Stimulated activated CD8-positive, alpha-beta memory T cell treated with anti-CD3 and anti-CD28 coated beads, Interleukin-4, amount 100 ng/mL, for 4 hours (primary cell): ENCODE data around the gene TRABD2B.

ENCODE experiments used
- DNase-seq, 2 donors: peaks; one replicate each; pipeline ENCODE4 v3.0.0-alpha.2; 2020; ENCODE audit warnings: low read depth in 2 of 2, low spot score in 1 of 2

Gene TRABD2B

DNA sequence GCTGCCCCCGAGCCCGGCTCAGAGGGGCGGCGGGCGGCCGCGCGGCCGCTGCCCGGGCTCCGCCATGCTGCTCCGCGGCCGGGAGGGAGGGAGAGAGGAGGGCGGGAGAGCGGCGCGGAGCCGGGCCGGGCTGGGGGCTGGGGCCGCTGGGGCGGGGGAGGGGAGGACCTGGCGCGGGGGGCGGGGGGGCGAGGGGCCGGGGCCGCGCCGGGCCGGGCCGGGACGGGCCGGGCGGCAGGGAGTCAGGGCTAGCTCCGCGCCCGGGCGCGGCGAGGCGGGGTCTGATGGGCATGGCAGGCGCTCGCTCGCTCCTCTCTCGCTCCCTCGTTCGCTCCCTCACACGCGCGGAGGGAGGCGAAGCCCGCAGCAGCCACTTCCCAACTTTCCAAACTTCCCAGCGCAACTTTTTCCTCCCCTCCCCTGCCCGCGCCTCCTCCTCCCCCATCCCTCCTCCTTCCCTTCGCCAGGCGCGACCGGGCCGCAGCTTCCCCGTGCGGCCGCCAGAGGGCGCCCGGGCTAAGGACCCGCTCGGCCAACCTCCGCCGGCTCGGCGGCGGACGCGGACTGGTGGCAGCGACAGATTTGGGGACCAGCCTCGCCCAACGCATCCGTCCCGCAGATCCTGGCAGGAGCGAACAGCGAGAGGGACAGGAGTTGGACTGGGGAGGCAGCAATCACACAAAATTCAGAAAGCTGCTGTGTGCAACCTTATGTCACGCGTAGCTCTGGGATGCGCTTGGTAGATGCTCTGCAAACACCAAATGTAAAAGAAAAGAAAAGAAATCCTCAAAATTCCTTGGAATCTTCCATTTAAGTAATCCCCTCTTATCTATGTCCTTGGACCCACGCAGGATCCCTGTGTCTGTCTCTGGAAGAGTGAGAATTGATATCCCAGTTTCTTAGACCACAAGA lies at the start of gene TRABD2B:
Gene TRABD2B, minus strand, starts transcription at position 97 of the 912 bp plus-strand sequence.
- peak; percentile 11 to 27 for DNase-seq

DNA sequence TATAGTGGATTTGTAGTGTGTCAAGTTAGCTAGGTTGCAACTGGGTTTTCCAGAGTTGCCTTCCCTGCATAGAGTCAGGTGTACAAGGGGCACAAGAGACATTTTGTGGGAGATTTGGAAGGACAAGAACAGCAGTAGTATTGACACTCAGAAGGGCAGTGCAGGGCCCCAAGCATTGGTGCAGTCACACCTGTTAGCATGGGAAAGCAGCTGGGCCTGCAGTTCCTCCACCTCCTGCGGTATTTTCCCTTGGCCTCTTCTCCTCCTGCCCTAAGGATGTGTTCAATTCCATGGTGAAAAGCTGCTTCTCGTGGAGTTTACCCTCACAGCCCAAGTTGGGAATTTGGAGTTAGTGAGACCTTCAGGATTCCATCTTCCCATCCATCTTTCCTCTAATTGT lies 47.1 kb upstream of the TRABD2B start:
- no peak for DNase-seq

DNA sequence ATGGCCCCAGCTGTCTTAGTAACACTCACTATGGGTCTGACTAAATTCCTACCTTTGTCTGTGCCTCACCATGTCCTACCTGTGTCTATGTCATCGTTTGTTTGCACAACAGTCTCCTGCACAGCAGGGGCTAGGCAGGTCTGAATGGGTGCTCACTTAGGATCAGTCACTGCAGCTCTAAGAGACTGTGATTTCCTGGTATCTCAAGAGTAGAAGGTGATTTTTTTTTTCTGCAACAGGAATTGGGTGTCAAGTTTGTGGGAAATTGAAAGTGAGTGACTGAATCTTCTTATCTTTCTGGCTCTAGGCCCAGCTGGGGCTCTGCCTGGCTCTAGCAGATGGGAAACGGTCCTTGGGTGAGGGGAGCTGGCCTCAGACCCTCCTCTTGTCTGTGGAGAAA lies 46.4 kb upstream of the TRABD2B start:
- DNase-seq, result no peak

DNA sequence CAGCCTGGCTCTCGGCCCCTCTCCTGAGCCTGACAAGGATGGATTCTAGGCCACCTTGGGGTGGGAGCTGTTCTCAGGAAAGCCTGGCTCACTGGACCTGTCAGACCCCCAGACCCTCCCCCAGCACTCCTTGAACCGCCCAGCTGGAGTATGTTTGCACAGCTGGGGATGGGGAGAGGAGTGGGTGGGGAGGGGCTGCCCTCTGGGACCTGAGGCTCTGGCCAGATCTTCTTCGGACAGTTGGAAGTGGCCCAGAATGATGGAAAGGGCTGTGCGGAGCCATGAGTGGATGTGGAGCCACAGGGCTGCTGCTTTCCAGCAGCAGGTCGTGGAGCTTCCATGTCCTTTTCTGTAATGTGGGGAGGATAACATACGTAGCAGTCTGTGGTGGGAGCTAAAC lies 43.0 kb upstream of the TRABD2B start:
- no peak for DNase-seq

DNA sequence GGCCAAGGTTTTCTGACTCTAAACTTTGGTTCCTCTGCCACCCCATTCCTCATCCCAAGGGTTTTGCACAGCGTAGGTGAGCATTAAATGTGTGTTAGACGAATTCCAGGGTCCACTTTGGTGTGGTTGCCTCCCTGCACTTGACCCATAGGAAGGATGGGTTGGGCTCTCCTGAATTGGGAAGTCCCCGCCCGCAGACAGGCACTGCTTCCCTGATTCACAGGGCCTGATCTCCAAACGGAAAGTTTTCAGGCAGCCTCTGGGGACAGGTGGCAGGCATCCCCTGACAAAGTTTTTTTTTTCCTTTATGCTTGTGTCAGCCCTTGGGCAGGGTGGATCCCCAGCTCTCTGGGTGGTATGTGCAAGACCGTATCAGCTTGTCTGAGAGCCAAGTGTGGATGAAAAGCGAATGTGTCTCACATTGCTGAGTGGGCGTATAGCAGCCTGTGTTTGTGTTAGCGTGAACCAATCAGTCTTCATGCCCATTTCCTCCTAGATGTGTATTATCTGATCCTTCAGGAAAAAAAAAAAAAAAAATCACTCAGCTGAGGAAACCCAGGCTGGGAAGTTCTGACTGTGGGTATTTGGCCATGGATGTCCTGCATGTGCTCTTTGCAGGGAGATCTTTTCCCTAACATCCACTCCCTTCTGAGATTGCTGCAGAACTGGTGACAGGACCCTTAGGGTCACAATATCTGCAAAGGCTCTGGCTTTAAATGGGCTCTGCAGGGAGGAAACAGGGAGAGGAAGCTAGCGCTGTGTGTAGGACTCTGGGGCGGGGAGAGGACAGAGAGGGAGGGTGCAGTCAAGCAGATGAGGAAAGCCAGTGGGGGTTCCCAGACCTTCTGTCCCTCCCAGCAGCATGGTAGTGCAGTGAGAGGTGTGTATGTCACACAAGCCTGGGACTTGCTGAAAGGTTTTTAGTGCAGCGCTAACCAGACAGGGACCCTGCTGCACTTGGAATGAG lies 42.2 kb upstream of the TRABD2B start:
- no peak for DNase-seq

- no peak for DNase-seq
These were observed 41.1 kb upstream of the TRABD2B start for GRCh38 chr1:48038270-48038767.

DNA sequence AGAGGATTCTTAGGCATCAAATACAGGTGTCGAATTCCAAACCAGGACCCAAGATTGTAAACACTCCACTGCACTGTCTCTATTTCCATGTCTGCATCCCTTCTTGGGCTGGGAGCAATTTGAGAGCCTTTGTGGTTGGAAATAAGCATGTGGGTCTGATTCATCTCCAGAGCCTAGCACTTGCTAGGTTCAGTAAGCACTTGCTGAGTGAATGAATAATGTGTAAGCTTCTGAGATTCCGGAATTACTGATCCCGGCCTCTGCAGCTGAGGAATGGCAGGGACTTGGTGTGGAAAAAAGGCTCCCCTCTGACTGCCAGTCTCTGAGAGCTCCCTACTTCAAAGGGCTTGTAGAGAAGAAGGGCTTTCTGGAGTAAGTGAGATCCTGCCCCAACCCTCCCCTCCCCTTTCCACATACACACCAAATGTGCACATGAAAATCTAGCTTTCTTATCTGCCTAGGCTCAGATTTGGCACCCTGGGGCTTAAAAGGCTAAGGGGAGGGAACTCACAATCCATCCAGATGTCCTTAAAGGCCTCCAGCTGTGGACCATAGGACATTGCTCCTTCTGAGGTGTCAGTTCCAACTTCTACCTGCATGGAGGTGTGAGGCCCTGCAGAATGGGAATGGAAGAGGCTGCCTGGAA lies 39.6 kb upstream of the TRABD2B start:
- no peak for DNase-seq

DNA sequence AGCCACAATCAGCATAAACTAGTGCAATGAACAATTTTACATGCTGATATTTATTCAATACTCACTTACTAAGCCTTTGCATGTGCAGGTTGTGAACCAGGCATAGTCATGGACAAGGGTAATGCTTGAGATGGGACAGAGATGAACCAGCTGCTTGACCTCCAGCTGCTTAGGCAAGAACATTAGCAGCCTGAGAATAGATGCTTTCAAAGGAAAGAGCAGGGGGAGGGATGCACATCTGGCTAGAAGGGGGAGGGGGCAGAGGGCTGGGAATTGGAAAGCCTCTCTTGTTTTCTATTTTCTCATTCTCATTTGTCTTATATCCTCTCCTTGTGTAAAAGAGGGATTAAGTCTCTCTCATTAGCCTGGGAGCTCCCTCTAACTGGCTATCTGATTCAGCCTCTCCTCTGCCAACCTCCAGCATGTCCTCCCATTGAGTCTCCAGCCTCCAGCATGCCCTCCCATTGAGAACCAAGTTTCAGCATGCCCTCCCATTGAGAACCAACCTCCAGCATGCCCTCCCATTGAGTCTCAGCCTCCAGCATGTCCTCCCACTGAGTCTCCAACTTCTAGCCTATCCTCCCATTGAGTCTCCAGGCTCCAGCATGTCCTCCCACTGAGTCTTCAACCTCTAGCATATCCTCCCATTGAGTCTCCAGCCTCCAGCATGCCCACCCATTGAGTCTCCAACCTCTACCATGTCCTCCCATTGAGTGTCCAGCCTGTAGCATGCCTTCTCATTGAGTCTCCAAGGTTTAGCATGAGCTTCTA lies 38.4 kb upstream of the TRABD2B start:
- no peak for DNase-seq

- no peak for DNase-seq
These were observed 36.4 kb upstream of the TRABD2B start for GRCh38 chr1:48033495-48034045.

DNA sequence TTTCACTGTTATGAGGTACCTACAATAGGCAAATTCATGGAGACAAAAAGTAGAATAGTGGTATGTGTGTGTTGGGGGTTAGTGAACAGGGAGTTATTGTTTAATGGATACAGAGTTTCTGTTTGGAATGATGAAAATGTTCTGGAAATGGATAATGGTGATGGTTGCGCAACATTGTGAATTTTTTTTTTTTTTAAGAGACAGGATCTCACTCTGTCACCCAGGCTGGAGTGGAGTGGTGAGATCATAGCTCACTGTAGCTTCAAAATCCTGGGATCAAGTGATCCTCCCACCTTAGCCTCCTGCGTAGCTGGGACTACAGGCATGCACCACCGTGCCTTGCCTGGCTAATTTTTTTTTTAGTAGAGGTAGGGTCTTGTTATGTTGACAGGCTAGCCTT lies 34.5 kb upstream of the TRABD2B start:
- DNase-seq, result no peak

- DNase-seq, result no peak
These were observed 33.6 kb upstream of the TRABD2B start for GRCh38 chr1:48030696-48031365.

GRCh38 chr1:48030211-48030610 lies 33.0 kb upstream of the TRABD2B start:
- DNase-seq, result no peak

GRCh38 chr1:48028218-48029069 lies 31.3 kb upstream of the TRABD2B start:
- no peak for DNase-seq

- no peak for DNase-seq
These were observed 30.3 kb upstream of the TRABD2B start for GRCh38 chr1:48027533-48027835.

- no peak for DNase-seq
These were observed 29.7 kb upstream of the TRABD2B start for GRCh38 chr1:48026701-48027532.

DNA sequence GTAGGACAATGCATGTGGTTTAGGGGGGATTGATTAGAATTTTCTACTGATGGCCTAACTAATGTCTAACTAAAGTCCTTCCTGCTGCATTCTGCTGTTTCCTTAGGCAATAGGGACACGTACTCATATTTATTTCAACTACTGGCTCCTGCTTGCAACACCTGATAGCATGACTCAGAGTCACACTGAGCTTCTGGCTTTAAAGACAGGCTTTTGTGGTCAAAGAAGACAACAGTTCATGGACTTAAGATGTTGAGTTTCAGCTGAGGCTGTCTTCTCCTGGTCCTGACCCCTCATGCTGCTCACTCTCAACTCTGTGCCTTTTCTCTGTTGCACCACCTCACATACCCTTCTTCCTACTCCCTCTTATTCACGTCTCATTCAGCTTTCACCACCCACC lies 29.1 kb upstream of the TRABD2B start:
- DNase-seq, result no peak

GRCh38 chr1:48025076-48025475 lies 27.9 kb upstream of the TRABD2B start:
- DNase-seq, result no peak

- DNase-seq, result no peak
These were observed 26.3 kb upstream of the TRABD2B start for GRCh38 chr1:48023488-48023887.
